Pancreas (tissue), 10 donors: ENCODE measurements around the gene PEAK3. TPM values are rescaled to one million over a fixed set of nuclear protein-coding genes. Genes with fewer than 3 reads are reported as not detected.

Source experiments
- ATAC-seq, 4 donors: fragments of 200-7000 bp; cut with Tn5 transposase; one replicate each; pipeline versions ENCODE4 v1.8.0 to v1.9.1; 2020; ENCODE audit warnings: mild to moderate bottlenecking in 4 of 4, moderate library complexity in 4 of 4
- DNase-seq, 6 donors: peaks; one replicate each; pipeline ENCODE4 v3.0.0-alpha.2; 2020
- FAIRE-seq: peaks from 2 replicates; lab custom pipeline; 2012; peaks lifted over from hg19 to GRCh38; lab: Jason Lieb, UNC
- H3K27ac ChIP-seq, 4 donors: fragments of 200-600 bp; sonication (generic); 1 replicate in 3 of 4; 2 replicates in 1 of 4; pipeline versions ENCODE4 v1.5.0 to v1.8.0; 2020
- H3K27me3 ChIP-seq, 4 donors: fragments of 200-600 bp; one replicate each; pipeline ENCODE4 v1.8.0; 2021
- H3K36me3 ChIP-seq, 3 donors: fragments of 200-600 bp; sonication (generic) in 1 of 3; one replicate each; pipeline versions ENCODE4 v1.5.0 to v1.8.0; 2020 to 2021
- H3K4me1 ChIP-seq, 3 donors: fragments of 200-600 bp; one replicate each; pipeline ENCODE4 v1.8.0; 2021
- H3K4me3 ChIP-seq, 4 donors: fragments of 200-600 bp; sonication (generic) in 2 of 4; one replicate each; pipeline versions ENCODE4 v1.5.0 to v1.8.0; 2020 to 2021
- H3K9me3 ChIP-seq, 4 donors: fragments of 200-600 bp; one replicate each; pipeline ENCODE4 v1.8.0; 2021
- CTCF ChIP-seq, 4 donors: fragments of 200-600 bp; sonication (generic) in 3 of 4; IDR thresholded peaks; one replicate each; pipeline versions ENCODE4 v1.5.0 to v1.8.0; 2021; ENCODE audit warnings: antibody characterized with exemption in 4 of 4
- WGBS, 2 donors: extraction: QIAGEN DNeasy Blood & Tissue Kit; methylation state at CpG; one replicate each; pipeline ENCODE4 v1.1.7; 2013; 5-methylcytosine and 5-hydroxymethylcytosine counted together
- intact Hi-C, 3 donors: fragments of 100-400 bp; cut with DNase I; formaldehyde crosslinking; loops; one replicate each; pipeline versions ENCODE4 v1.11.1 to v1.14.2; 2022
- polyA plus RNA-seq, 2 donors: library from polyadenylated mRNA; stranded (reverse); fragments of 200-250 nt; gene quantifications; one replicate each; pipeline ENCODE4 v1.2.3, GENCODE V29; 2013
- total RNA-seq, 6 donors: library from RNA; stranded (reverse); fragmentation: NEBNext Ultra II Directional in 4 of 6; extraction: Animal tissue kit (Norgen Biotek cat#: 25700) in 4 of 6; gene quantifications; one replicate each; pipeline versions ENCODE4 v1.2.1 to v1.2.4, GENCODE V29; 2021 to 2023
- donor health status: healthy with polysubstance abuse.
- donor health status: DM: no; HTN: no; CAD: no; lungs with moderate emphysema.
- donor health status: DM: no; HTN: no; CAD: no.
- donor health status: control.
- donor health status: control.
- donor health status: Bipolar disorder and iron deficiency.
- donor health status: DM: yes; HTN: yes; CAD: no.
- donor health status: DM: no; HTN: no; CAD: no.
- donor health status: DM: no; HTN: no; CAD: no.
- donor health status: DM: yes; HTN: yes; CAD: no.

PEAK3 gene
- total and polyA plus RNA-seq, 8 donors, result 0.04 to 0.81 (median 0.16) TPM; not detected in 2

- FAIRE-seq (no peak), DNase-seq (peak; percentile 98 to 100 (median 99)), ATAC-seq (peak; percentile 84 to 88 (median 86))
- intact Hi-C loops, result loop anchor here in 1 of 3 donors (5.0 kb wide), 1 partner anchor 32 kb away; the partner anchor contains the start of genes PLEKHJ1 and SF3A2
- no peaks in the 10 kb centered on the region for H3K27me3 ChIP-seq
- TF ChIP-seq CTCF (IDR thresholded peaks at IDR 0.05), result no peak
- H3K4me3 ChIP-seq, result peak overlapping the region; percentile 82 to 99 (median 98)
- H3K27ac ChIP-seq, result peak overlapping the region; percentile 97 to 100 (median 98)
- peaks cover 0 to 13% (median 5%) of the 10 kb centered on the region in 3 donors for H3K36me3 ChIP-seq
- H3K4me1 ChIP-seq, result peaks cover 8 to 27% (median 20%) of the 10 kb centered on the region in 3 donors
- 0 to 1% methylated on average over 79 to 103 of the region's 103 CpGs for WGBS, 2 donors
- H3K9me3 ChIP-seq, result no peaks in the 10 kb centered on the region
Observed at GRCh38 chr19:2269244-2270156, 12.5 kb downstream of the PEAK3 start.

- Histone ChIP-seq H3K27me3 (no peaks in the 10 kb centered on the region), H3K4me3 (peak overlapping the region; percentile 82 to 99 (median 98)), H3K27ac (peak overlapping the region; percentile 11 to 100 (median 98)), H3K36me3 (peaks cover 0 to 13% (median 5%) of the 10 kb centered on the region in 3 donors), H3K9me3 (no peaks in the 10 kb centered on the region), H3K4me1 (peaks cover 8 to 27% (median 20%) of the 10 kb centered on the region in 3 donors)
- DNase-seq (no peak), FAIRE-seq (no peak), ATAC-seq (no peak)
- no peak for TF ChIP-seq CTCF (IDR thresholded peaks at IDR 0.05)
- intact Hi-C loops, result no loop called here
- WGBS, 2 donors, result 1 to 2% methylated on average over 12 to 19 of the region's 19 CpGs
Observed at GRCh38 chr19:2268861-2269243, 13.1 kb downstream of the PEAK3 start.

- H3K4me3 ChIP-seq, result peak overlapping the region in 2 of 4 donors; percentile 98 to 99
- H3K27ac ChIP-seq, result peak overlapping the region in 1 of 4 donors; percentile 98
- no peak for TF ChIP-seq CTCF (IDR thresholded peaks at IDR 0.05)
- WGBS, 2 donors, result 86 to 89% methylated on average over 4 of the region's 4 CpGs
- H3K36me3 ChIP-seq, result peaks cover 0 to 13% (median 5%) of the 10 kb centered on the region in 3 donors
- H3K27me3 ChIP-seq, result no peaks in the 10 kb centered on the region
- ATAC-seq, result no peak
- H3K9me3 ChIP-seq, result no peaks in the 10 kb centered on the region
- intact Hi-C loops, result no loop called here
- DNase-seq, result no peak
- peak; percentile 71 for FAIRE-seq
- H3K4me1 ChIP-seq, result peaks cover 5 to 25% (median 19%) of the 10 kb centered on the region in 3 donors
Observed at GRCh38 chr19:2268480-2268830, 13.5 kb downstream of the PEAK3 start.

GRCh38 chr19:2266183-2266993 lies 15.6 kb downstream of the PEAK3 start:
- 52 to 57% methylated on average over 18 of the region's 18 CpGs for WGBS, 2 donors
- intact Hi-C loops, result no loop called here
- Histone ChIP-seq H3K36me3 (no peaks in the 10 kb centered on the region), H3K4me3 (no peak overlapping the region), H3K27ac (peak overlapping the region in 2 of 4 donors; percentile 47 to 64), H3K27me3 (no peaks in the 10 kb centered on the region), H3K9me3 (no peaks in the 10 kb centered on the region), H3K4me1 (peaks cover 0 to 9% (median 7%) of the 10 kb centered on the region in 3 donors)
- ATAC-seq (peak in 2 of 4 donors; percentile 16 to 21), FAIRE-seq (no peak), DNase-seq (peak; percentile 61 to 89 (median 83))
- no peak for TF ChIP-seq CTCF (IDR thresholded peaks at IDR 0.05)
